ENCODE measurements around the gene TNFRSF1A. TPM values are rescaled to one million over a fixed set of nuclear protein-coding genes. Genes with fewer than 3 reads are reported as not detected.

Gene TNFRSF1A
- total RNA-seq, 1 experiment from 2014 or later, result 95.1 TPM

DNA sequence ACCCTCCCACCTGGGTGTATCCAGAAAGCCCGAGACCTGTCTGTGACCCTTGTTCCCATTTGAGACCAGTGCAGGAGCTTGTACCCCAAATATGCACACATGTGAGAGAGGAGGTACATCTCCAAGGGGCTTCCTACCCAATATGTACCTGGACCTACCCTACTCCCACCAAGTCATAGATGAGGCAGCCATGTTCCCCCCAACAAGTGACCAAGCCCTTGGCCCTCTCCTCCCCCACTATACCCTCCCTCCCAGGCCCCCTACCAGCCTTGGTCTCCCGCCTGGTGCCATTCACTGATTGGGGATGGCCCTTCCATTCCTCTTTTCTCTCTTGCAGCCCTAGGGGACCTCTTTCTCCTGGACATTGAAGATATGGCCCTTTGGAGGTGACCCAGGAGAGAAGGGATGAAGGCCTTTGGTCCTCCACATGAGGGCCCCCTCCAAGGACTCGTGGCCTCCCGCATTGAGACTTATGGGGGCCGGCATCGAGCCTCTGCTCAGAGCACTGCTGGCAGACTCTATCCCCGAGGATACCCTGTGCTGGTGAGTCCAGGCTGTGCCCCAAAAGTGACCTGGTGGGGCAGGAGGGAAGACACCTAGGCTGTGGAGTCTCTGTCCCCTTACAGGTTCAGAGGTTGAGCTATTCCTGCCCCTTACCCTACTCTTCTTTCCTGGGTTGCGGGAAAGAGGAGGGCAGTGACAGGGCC is 29.9 kb downstream of the TNFRSF1A start:
- Histone ChIP-seq H3K4me1 (ENCODE audit: insufficient read depth, low read length) (peaks cover 28% of the 10 kb centered on the region), H3K27ac (ENCODE audit: low read length) (peak overlapping the region; percentile 90), H3K4me3 (ENCODE audit: low read length) (no peak overlapping the region; the same call in 1 of the 2 replicates), H2AFZ (ENCODE audit: low read length) (no peak overlapping the region), H3K9me3 (ENCODE audit: low read length) (no peaks in the 10 kb centered on the region), H3K27me3 (ENCODE audit: low read length) (no peaks in the 10 kb centered on the region), H3K36me3 (ENCODE audit: low read depth, low read length) (no peaks in the 10 kb centered on the region), H4K20me1 (ENCODE audit: low read length) (no peaks in the 10 kb centered on the region), H3F3A (ENCODE audit: low read length, unreplicated experiment) (no peaks in the 10 kb centered on the region), H3K9ac (ENCODE audit: low read length) (0 out of 2 replicates have a peak overlapping the region, but pooled peaks have one; percentile 40), H3K9me2 (replicated peaks; ENCODE audit: low read length) (no peaks in the 10 kb centered on the region), H3K79me2 (ENCODE audit: low read length) (no peaks in the 10 kb centered on the region), H3K4me2 (ENCODE audit: low read length) (peak overlapping the region; percentile 72; the same call in 1 of the 2 replicates)
- no peak for DNase-seq
- CTCF ChIA-PET, result no interaction called here
- intact Hi-C loops (cut with micrococcal nuclease), result no loop called here
- ATAC-seq, result no peak
- no TSS peak for BruUV-seq (replicated peaks)
- TF ChIP-seq EZH2 (IDR thresholded peaks at IDR 0.05; ENCODE audit: low read length, unreplicated experiment) (no peak), EZH2phosphoT487 (IDR thresholded peaks at IDR 0.05; ENCODE audit: borderline replicate concordance, low read length) (no peak)
- TF ChIP-seq, protein P1, sequence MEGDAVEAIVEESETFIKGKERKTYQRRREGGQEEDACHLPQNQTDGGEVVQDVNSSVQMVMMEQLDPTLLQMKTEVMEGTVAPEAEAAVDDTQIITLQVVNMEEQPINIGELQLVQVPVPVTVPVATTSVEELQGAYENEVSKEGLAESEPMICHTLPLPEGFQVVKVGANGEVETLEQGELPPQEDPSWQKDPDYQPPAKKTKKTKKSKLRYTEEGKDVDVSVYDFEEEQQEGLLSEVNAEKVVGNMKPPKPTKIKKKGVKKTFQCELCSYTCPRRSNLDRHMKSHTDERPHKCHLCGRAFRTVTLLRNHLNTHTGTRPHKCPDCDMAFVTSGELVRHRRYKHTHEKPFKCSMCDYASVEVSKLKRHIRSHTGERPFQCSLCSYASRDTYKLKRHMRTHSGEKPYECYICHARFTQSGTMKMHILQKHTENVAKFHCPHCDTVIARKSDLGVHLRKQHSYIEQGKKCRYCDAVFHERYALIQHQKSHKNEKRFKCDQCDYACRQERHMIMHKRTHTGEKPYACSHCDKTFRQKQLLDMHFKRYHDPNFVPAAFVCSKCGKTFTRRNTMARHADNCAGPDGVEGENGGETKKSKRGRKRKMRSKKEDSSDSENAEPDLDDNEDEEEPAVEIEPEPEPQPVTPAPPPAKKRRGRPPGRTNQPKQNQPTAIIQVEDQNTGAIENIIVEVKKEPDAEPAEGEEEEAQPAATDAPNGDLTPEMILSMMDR (conservative IDR thresholded peaks at IDR 0.05; ENCODE audit: low read depth, low read length), result no peak
- POLR2A ChIA-PET (ENCODE audit: unreplicated experiment), result no interaction called here

DNA sequence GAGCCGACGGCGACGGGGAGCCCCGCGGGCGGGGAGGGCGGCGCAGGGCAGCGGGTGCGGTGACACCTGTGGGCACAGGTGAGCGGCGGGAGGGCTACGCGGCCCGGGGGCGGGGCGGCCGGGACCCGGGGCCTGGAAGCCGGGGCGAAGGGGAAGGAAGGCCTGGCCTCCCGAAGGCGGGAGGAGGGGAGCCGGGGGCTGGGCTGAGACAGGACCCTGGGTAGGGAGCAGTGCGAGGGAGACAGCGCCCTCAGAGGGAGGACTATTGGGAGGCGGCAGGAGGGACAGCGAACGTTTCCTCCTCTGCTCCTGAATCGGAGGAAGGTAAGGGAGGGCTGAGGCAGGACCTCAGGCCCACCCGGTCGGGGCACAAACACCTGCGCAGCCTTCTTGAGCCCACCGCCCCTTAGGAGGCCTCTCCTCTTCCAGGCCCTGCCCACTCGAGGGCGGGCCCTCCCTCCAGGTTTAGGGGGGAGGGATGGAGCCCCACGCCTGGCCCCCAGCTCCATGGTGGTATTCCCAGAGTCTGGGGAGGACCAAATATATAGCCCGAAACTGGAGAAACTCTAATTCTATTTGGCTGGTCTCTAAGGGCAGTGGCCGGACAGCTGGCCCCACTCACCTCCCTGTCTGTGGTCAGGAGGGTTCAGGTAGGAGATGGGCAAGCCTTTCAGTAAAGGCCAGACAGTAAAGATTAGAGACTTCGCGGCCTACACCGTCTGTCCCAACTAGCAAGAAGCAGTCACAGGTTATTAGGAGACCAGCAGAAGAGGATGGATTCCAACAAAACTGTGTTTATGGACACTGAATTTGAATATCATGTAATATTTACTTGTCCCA is 30.9 kb downstream of the TNFRSF1A start:
- H3K9me3 ChIP-seq (ENCODE audit: low read length), result no peaks in the 10 kb centered on the region
- no peaks in the 10 kb centered on the region for H3K9me2 ChIP-seq (replicated peaks; ENCODE audit: low read length)
- no peak for DNase-seq
- no peak overlapping the region for H3K27ac ChIP-seq (ENCODE audit: low read length)
- POLR2A ChIA-PET (ENCODE audit: unreplicated experiment), result no interaction called here
- TSS peak; percentile 30 for BruUV-seq (replicated peaks)
- H3F3A ChIP-seq (ENCODE audit: low read length, unreplicated experiment), result no peaks in the 10 kb centered on the region
- H3K4me1 ChIP-seq (ENCODE audit: insufficient read depth, low read length), result peaks cover 28% of the 10 kb centered on the region
- intact Hi-C loops (cut with micrococcal nuclease), result no loop called here
- no peaks in the 10 kb centered on the region for H3K36me3 ChIP-seq (ENCODE audit: low read depth, low read length)
- peak; percentile 17 for ATAC-seq
- CTCF ChIA-PET, result no interaction called here
- H3K9ac ChIP-seq (ENCODE audit: low read length), result peak overlapping the region; percentile 70
- peak overlapping the region; percentile 78; the same call in 1 of the 2 replicates for H2AFZ ChIP-seq (ENCODE audit: low read length)
- H3K4me3 ChIP-seq (ENCODE audit: low read length), result peak overlapping the region; percentile 75
- peak overlapping the region; percentile 90 for H3K4me2 ChIP-seq (ENCODE audit: low read length)
- no peaks in the 10 kb centered on the region for H3K27me3 ChIP-seq (ENCODE audit: low read length)
- no peaks in the 10 kb centered on the region for H3K79me2 ChIP-seq (ENCODE audit: low read length)
- H4K20me1 ChIP-seq (ENCODE audit: low read length), result no peaks in the 10 kb centered on the region
- TF ChIP-seq EZH2phosphoT487 (IDR thresholded peaks at IDR 0.05; ENCODE audit: borderline replicate concordance, low read length) (no peak), EZH2 (IDR thresholded peaks at IDR 0.05; ENCODE audit: low read length, unreplicated experiment) (no peak)
- TF ChIP-seq, protein P1 (conservative IDR thresholded peaks at IDR 0.05; ENCODE audit: low read depth, low read length), result peak; percentile 18; the same call in 1 of the 2 replicates
